Glutamatergic neuron (in vitro differentiated cells): ENCODE results near the gene TSPYL6. TPM values are rescaled to one million over a fixed set of nuclear protein-coding genes. Genes with fewer than 3 reads are reported as not detected.

Experiments used
- DNase-seq: peaks from one replicate; pipeline ENCODE4 v3.0.0; 2022
- H3K27ac Mint-ChIP-seq: one replicate; pipeline ENCODE4 v1.8.0; 2020; ENCODE audit warnings: mild to moderate bottlenecking, mixed read lengths, inconsistent platforms; ENCODE audit not compliant: unreplicated experiment
- H3K27me3 Mint-ChIP-seq: one replicate; pipeline ENCODE4 v1.8.0; 2020; ENCODE audit warnings: mild to moderate bottlenecking, moderate library complexity, mixed read lengths, inconsistent platforms; ENCODE audit not compliant: unreplicated experiment
- H3K36me3 Mint-ChIP-seq: one replicate; pipeline ENCODE4 v1.8.0; 2020; ENCODE audit warnings: mild to moderate bottlenecking, mixed read lengths, inconsistent platforms; ENCODE audit not compliant: unreplicated experiment
- H3K4me1 Mint-ChIP-seq: one replicate; pipeline ENCODE4 v1.8.0; 2020; ENCODE audit warnings: mild to moderate bottlenecking, low read depth, mixed read lengths, inconsistent platforms; ENCODE audit not compliant: unreplicated experiment
- H3K4me3 Mint-ChIP-seq: one replicate; pipeline ENCODE4 v1.8.0; 2020; ENCODE audit warnings: mild to moderate bottlenecking, mixed read lengths, inconsistent platforms; ENCODE audit not compliant: unreplicated experiment
- H3K9me3 Mint-ChIP-seq: one replicate; pipeline ENCODE4 v1.8.0; 2020; ENCODE audit warnings: mild to moderate bottlenecking, moderate library complexity, mixed read lengths, inconsistent platforms; ENCODE audit not compliant: unreplicated experiment
- total RNA-seq: library from RNA; stranded (reverse); fragmentation: NEBNext Ultra II Directional; extraction: Animal tissue kit (Norgen Biotek cat#: 25700); gene quantifications from one replicate; pipeline ENCODE4 v1.2.1, GENCODE V29; 2021; ENCODE audit not compliant: unreplicated experiment
- TF ChIP-seq, protein P1 (sequence below): fragments of 200-600 bp; sonication (generic); IDR thresholded peaks from one replicate; pipeline ENCODE4 v1.5.0; 2021; ENCODE audit not compliant: partially characterized antibody, unreplicated experiment

The TSPYL6 gene
- total RNA-seq, 1 donor from 2014 or later = 0.27 TPM

DNA sequence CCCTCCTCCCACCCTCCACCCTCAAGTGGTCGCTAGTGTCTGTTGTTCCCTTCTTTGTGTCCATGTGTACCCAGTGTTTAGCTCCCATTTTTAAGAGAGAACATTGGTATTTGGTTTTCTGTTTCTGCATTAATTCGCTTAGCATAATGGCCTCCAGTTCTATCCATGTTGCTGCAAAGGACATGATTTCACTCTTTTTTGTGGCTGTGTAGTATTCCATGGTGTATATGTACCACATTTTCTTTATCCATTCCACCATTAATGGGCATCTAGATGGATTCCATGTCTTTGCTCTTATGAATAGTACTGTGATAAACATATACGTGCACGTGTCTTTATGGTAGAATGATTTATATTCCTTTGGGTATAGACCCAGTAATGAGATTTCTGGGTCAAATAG is 42.9 kb downstream of the TSPYL6 start:
- H3K27me3 Mint-ChIP-seq = peaks cover 2% of the 10 kb centered on the region
- no peak overlapping the region for H3K4me3 Mint-ChIP-seq
- H3K27ac Mint-ChIP-seq = no peak overlapping the region
- DNase-seq = no peak
- H3K36me3 Mint-ChIP-seq = peaks cover 12% of the 10 kb centered on the region
- peaks cover 4% of the 10 kb centered on the region for H3K9me3 Mint-ChIP-seq
- TF ChIP-seq, protein P1, sequence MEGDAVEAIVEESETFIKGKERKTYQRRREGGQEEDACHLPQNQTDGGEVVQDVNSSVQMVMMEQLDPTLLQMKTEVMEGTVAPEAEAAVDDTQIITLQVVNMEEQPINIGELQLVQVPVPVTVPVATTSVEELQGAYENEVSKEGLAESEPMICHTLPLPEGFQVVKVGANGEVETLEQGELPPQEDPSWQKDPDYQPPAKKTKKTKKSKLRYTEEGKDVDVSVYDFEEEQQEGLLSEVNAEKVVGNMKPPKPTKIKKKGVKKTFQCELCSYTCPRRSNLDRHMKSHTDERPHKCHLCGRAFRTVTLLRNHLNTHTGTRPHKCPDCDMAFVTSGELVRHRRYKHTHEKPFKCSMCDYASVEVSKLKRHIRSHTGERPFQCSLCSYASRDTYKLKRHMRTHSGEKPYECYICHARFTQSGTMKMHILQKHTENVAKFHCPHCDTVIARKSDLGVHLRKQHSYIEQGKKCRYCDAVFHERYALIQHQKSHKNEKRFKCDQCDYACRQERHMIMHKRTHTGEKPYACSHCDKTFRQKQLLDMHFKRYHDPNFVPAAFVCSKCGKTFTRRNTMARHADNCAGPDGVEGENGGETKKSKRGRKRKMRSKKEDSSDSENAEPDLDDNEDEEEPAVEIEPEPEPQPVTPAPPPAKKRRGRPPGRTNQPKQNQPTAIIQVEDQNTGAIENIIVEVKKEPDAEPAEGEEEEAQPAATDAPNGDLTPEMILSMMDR = no peak
- H3K4me1 Mint-ChIP-seq = no peaks in the 10 kb centered on the region

DNA sequence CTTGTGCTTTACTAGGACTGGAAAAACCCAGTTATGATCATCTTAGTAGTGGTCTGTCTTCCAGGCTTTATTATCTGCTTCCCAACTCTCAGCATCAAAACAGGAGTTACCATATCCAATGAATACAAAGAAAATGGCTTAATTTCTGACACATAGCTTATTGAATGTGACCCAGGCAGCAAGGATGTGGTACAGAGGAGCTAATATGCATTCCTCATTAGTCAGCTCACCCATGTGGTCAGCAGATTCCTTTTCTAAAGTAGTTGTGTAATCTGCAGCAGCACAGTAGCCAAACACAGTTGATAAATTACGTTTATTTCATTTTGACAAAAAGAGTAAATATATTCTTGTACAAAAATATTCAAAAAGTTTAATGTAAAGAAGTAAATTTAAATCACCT is 43.6 kb downstream of the TSPYL6 start:
- TF ChIP-seq, protein P1 = no peak
- H3K4me1 Mint-ChIP-seq = no peaks in the 10 kb centered on the region
- no peak overlapping the region for H3K4me3 Mint-ChIP-seq
- no peak overlapping the region for H3K27ac Mint-ChIP-seq
- no peak for DNase-seq
- H3K9me3 Mint-ChIP-seq = peaks cover 4% of the 10 kb centered on the region
- H3K36me3 Mint-ChIP-seq = peaks cover 12% of the 10 kb centered on the region
- peaks cover 2% of the 10 kb centered on the region for H3K27me3 Mint-ChIP-seq

DNA sequence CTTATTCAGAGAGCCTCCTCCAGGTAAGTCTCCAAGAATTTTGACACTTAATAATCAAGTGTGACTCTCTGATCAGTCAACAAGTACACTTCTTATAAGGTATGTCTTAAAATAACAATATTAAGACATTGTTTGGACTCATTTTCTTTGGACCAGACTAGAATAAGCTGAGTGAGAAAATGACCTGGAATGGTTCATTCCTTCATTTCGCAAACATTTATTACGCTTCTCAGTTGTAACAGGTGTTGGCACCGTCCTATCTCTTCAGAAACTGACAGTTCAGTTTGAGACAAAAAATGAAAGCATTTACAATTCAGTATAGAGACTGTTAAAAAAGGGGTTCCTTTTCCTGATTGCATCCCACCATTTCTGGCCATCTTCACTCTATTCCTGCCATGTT is 46.6 kb downstream of the TSPYL6 start:
- TF ChIP-seq, protein P1 = no peak
- DNase-seq = no peak
- Mint-ChIP-seq H3K4me3 (no peak overlapping the region), H3K4me1 (no peaks in the 10 kb centered on the region), H3K9me3 (peaks cover 4% of the 10 kb centered on the region), H3K36me3 (peaks cover 5% of the 10 kb centered on the region), H3K27ac (no peak overlapping the region), H3K27me3 (peaks cover 2% of the 10 kb centered on the region)

DNA sequence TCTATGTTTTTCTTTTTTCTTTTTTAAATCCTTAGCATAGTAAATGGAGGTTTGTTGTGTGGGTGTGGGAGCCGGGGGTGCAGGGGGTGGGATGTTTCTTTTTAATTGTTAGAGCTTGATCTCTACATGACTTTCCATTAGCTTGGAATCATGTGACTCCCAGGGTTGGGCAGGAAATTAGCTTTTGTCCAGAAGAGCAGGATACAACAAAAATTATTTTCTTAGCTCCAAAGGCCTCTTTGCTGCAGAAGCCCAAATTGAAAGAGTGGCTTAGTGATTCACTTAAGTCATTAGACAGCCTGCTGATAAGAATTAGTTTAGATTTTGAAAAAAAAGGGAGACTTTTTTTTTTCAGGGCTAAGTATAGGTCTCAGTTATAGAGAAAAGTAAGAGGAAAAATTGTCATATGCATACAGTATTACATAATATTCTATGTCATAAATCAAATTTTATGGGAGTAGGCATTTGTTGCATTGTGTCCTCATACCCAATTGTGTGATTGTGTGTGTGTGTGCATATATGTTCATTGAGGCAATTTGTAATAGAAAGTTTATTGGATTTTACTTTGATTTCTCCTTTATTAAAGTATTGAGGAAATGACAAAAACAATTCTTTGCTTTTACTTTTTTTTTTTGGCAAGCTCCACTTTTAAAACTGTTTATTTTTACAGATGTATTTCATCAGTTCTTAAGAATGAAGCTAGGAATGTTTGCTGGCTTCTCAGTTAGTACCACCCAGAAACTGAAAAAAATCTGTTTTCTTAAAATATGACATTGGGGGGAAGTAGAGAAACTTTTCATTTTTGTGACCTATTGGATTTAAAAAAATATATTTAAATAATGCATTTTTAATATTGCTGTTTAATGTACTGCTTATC is 47.4 kb downstream of the TSPYL6 start:
- peaks cover 2% of the 10 kb centered on the region for H3K27me3 Mint-ChIP-seq
- no peaks in the 10 kb centered on the region for H3K4me1 Mint-ChIP-seq
- H3K27ac Mint-ChIP-seq = no peak overlapping the region
- DNase-seq = no peak
- no peaks in the 10 kb centered on the region for H3K9me3 Mint-ChIP-seq
- H3K4me3 Mint-ChIP-seq = no peak overlapping the region
- H3K36me3 Mint-ChIP-seq = no peaks in the 10 kb centered on the region
- TF ChIP-seq, protein P1 = no peak

DNA sequence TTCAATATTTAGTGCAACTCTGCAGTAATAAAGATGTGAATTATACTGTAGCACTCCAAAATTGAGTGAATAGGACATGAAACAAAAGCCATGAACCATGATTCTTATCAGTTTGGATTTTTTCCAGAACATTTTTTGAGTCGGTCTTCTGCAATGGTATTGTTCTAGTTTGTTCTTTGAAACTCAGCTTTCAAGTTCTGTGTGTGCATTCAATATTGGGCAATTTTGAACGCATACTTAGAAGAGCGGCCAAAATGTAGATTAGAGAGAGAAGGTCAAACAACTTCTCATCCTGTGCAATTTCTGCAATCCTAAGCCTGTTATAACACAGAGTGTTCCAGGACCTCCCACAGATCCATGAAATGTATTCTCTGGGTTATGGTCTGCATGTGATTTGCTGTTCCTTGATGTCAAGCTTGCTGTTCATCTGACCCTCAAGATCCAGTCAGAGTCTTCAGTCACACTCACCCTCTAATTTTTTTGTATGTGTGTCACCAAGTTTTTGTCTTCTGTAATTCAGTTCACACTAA is 48.3 kb downstream of the TSPYL6 start:
- no peak overlapping the region for H3K4me3 Mint-ChIP-seq
- no peaks in the 10 kb centered on the region for H3K27me3 Mint-ChIP-seq
- no peaks in the 10 kb centered on the region for H3K4me1 Mint-ChIP-seq
- TF ChIP-seq, protein P1 = no peak
- DNase-seq = no peak
- no peak overlapping the region for H3K27ac Mint-ChIP-seq
- no peaks in the 10 kb centered on the region for H3K9me3 Mint-ChIP-seq
- no peaks in the 10 kb centered on the region for H3K36me3 Mint-ChIP-seq
